GM18505 (cell line): ENCODE results near the gene COMT.

Experiments
- ATAC-seq: cut with Tn5 transposase; IDR thresholded peaks from one replicate; pipeline ENCODE4 v1.9.1; 2021; ENCODE audit not compliant: unreplicated experiment
- POLR2A ChIP-seq: IDR thresholded peaks from 4 replicates; pipeline ENCODE4 v1.6.1; 2011; ENCODE audit warnings: borderline replicate concordance; ENCODE audit not compliant: insufficient read depth, insufficient read length; ENCODE audit errors: extremely low read depth

The COMT gene

DNA sequence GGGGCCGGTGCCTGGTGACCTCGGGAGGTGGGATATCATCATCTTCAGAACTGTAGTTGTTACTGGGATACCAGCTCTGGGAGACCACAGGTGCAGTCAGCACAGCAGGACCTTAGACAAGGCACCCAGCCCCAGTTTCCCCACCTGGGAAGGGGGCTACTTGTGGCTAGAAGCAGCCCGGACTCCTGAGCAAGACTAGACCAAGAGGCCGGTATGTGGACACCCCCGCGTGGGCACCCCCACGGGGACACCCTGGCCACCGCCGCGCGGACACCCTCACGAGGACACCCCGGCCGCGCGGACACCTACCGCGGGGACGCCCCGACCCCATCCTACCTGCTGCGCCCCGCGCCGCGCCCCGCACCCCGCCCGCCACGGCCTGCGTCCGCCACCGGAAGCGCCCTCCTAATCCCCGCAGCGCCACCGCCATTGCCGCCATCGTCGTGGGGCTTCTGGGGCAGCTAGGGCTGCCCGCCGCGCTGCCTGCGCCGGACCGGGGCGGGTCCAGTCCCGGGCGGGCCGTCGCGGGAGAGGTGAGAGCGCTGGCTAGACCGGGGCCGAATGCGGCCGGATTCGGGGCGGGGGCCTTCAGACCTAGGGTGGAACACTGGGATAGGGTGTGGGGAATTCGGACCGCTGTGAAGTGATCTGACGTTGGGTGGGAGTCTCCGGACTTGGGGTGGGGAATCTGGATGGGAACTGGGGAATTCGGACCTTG is at the start of gene COMT, which contains the start of gene TXNRD2:
Gene COMT (plus strand): TSS at position 408 of the 718 bp plus-strand sequence. CDS start 20,755 bp downstream, outside the sequence.
Gene TXNRD2 (minus strand): TSS at position 454 of the 718 bp plus-strand sequence. CDS start 15 bp downstream, at position 439.
- peak; percentile 88 for TF ChIP-seq POLR2A
- no peak for ATAC-seq

- TF ChIP-seq POLR2A, result no peak
- ATAC-seq, result no peak
These were observed 49.2 kb upstream of the COMT start for GRCh38 chr22:19892257-19892879.

- TF ChIP-seq POLR2A, result no peak
- ATAC-seq, result no peak
These were observed 48.6 kb upstream of the COMT start for GRCh38 chr22:19892925-19893324.

GRCh38 chr22:19893363-19893762 is 48.2 kb upstream of the COMT start:
- no peak for TF ChIP-seq POLR2A
- no peak for ATAC-seq

GRCh38 chr22:19895160-19895849 is 46.3 kb upstream of the COMT start:
- ATAC-seq, result no peak
- TF ChIP-seq POLR2A, result no peak

DNA sequence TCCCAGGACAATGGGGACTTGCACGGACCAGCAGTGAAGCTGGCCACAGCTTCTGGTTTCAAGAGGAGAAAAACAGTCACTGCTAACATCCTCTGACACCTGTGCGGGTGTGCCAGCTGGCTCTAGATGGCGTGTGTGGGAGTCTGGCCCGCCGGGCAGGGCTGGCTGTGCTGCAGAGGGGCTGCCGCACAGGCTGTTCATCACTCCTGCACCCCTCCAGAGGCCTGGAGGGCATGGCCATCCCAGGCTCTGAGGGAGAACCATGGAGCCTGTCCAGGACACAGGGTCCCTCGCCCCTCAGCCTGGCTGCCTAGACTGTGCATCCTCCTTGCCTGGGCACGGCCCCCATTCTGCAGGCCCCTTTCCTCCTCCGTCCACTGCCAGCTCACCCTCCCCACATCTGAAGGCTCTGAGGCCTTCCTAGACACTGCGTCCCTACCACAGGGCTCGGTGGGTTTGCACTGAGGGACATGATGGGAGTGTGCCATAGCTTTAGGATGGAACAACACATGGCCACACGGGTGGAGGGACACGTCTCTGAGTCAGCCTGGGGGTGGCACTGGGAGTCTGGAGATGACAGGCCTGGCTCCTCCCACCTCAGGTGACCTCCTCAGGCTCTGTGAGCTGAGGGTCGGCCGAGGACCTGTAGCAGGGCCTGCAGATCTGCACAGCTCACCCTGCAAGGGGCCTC is 44.8 kb upstream of the COMT start:
- no peak for TF ChIP-seq POLR2A
- ATAC-seq, result no peak

GRCh38 chr22:19897726-19898125 is 43.8 kb upstream of the COMT start:
- no peak for TF ChIP-seq POLR2A
- ATAC-seq, result no peak

DNA sequence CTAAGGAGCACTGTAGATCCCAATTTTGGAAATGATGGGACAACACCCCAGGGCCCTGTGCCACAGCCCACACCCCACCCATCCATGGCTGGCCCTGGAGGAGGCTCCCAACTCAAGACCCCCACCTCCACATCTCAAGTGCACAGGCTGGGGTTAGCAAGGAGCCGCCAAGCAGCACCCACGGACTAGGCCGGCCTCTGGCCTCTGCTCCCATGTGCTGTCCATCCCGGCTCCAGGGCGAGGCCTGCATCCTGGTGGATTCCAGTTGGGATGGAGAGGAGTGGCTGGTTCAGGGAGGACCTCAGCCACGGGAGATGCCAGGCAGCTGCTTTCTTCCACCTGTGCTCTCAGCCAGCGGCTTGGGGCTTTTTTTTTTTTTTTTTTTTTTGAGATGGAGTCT is 43.4 kb upstream of the COMT start:
- no peak for ATAC-seq
- TF ChIP-seq POLR2A, result no peak

- no peak for ATAC-seq
- TF ChIP-seq POLR2A, result no peak
These were observed 42.6 kb upstream of the COMT start for GRCh38 chr22:19898831-19899567.

- ATAC-seq, result no peak
These were observed 40.7 kb upstream of the COMT start for GRCh38 chr22:19900707-19901436.

DNA sequence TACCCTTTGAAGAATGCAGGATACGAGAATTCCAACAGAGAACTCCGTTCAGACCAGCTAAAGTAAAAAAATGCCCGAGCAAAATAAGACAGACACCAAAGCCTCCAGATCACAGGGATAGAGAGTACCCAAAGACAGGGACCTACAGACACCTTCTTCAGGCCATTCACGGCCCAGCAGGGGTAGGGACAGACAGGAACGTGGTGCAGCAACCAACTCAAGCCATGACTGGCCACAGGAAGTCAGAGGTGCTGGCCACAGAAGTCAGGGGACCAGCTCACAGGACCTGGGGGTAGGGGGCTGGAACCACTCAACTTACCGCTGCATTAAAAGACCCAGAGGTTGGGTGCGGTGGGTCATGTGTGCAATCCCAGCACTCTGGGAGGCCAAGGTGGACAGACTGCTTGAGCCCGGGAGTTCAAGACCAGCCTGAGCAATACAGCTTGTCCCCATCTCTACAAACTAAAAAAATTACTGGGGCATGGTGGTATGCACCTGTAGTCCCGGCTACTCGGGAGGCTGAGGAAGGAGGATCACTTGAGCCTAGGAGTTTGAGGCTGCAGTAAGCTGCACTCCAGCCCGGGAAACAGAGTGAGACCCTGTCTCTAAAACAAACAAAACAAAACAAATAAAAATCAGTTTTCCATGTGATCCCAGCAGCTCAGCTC is 39.9 kb upstream of the COMT start:
- TF ChIP-seq POLR2A, result no peak
- no peak for ATAC-seq

More at GRCh38 chr22:19900707-19901436, 40.7 kb upstream of the COMT start:
- TF ChIP-seq POLR2A, result no peak

DNA sequence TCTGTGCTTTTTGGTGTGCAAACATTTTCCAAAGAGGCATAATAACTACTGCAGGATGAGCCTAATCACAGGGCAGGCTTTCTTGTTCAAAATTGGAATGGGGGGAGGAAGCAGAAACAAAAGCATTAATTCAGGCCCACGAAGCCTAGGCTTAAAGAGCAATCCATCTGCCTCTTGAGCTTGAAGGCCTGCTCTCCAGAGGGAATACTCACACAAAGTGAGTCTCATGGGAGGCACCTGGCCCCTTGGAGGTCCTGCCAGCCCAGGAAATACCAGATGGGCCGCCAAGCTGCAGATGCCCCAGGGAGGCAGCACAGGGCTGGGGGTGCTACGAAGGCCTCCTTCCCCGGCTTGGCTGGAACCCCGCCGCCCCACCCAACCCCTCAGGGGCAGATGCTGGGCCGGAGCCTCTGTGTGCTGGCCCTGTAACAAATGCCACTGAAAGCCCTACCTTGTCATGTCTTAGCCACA is 39.3 kb upstream of the COMT start:
- no peak for TF ChIP-seq POLR2A
- no peak for ATAC-seq

- ATAC-seq, result no peak
- TF ChIP-seq POLR2A, result no peak
These were observed 38.5 kb upstream of the COMT start for GRCh38 chr22:19903031-19903430.
